ENCODE data around the gene CFAP206.

CFAP206 gene, protein sequence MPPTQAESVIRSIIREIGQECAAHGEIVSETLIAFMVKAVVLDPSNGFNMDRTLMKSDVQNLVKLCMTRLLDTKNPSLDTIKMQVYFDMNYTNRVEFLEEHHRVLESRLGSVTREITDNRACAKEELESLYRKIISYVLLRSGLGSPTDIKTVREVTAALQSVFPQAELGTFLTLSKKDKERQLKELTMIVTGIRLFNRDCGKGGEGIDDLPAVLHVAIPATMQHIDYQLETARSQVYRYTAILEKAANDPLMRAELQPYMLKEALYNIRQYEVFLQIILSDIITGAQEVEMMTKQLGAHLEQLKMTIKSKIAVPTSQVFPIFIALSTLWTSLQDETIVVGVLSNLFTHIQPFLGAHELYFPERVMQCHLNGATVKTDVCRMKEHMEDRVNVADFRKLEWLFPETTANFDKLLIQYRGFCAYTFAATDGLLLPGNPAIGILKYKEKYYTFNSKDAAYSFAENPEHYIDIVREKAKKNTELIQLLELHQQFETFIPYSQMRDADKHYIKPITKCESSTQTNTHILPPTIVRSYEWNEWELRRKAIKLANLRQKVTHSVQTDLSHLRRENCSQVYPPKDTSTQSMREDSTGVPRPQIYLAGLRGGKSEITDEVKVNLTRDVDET

DNA sequence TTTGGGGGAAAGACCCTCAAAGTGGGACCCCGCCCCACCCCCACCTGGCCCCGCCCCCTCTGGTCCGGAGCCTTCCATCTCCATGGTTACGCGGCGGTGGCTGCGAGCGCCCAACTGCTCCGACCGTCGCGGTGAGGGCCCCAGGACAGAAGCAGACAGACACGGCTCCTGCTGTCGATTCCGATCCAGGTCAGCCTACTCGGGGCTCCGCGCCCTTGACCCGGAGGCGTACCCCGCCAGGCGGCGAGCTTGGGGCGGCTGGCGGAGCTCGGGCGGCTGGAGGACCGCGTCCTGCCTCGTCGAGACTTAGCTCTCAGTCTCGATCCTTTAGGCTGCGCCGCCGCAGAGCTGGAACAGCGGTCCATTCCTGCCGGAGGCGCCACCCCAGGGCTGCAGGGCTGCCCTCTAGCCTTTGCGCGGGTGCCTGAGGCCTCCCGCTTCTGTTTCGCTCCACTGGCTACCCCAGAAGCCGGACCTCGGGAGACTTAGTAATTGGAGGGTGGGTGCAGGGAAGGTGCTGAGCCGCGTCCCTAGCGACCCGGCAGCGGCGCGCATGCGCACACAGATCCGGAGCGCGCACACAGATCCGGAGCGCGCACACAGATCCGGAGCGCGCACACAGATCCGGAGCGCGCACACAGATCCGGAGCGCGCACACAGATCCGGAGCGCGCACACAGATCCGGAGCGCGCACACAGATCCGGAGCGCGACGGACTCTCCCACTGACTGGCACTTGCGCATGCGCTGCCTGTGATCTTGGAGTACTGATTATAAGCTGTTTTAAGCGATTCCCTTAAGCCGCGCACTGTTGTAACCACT lies at the start of gene CFAP206:
TSS of gene CFAP206 (plus strand) at position 72 of the 820 bp plus-strand sequence. CDS start 1,868 bp downstream, outside the sequence.
- peak; percentile 75 for DNase-seq

DNA sequence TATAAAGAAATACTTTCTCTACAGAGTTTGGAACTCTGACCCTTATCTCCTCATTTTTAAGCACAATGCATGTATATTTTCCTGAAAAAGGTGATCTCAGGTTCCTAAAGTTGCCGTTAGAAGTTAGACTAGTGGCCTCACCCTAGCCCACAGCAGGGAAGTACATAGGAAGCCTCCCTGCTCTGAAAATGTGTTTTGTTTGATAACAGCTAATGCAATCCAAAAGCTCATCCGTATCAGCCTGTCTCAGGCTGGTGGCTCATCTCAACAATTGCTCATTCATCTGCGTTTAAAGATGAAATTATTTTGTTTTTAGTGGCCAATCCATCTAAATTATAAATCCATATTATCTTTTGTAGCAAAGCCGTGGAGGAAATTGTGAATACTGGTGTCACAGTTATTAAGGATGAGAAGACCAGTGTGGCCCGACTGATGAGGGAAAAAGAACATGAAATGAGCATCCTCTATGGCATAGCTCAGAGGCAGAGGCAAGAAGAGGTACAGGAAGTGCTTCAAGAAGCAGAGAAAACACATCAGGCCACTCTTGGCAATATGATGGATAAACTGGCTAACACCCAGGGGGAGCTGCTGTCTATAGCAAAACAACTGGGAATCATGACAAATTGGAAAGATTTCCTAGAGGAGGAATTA lies 43.0 kb upstream of the CFAP206 start:
- no peak for DNase-seq

DNA sequence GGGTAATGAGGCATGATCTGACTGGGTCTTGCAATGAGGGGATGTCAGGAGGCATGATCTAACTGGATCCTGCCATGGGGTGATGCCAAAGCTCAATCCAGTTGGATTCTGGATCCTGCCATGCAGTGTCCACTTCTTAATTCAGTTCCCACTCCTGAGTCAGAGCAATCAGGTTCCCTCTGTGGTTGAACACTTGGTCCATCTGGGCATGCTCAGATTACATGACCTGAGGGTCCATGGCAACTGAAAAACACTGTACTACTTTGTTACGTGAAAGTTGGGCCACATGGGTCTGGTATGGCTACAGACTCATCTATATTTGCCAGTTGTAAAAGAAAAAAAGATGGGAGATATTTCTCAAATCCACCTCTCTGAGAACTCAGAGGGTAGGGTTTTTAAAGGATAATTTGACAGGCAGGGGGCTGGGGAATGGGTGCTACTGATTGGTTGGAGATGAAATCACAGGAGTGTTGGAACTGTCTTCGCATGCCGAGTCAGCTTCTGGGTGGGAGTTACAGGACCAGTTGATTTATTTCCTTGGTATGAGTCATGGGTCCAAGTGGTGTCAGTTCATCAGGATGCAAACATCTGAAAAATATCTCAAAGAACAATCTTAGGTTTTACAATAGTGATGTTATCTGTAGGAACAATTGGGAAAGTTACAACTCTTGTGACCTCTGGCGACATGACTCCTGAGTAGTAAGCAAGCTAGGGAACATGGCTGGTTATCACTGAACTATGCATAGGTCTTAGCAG lies 41.5 kb upstream of the CFAP206 start:
- no peak for DNase-seq

DNA sequence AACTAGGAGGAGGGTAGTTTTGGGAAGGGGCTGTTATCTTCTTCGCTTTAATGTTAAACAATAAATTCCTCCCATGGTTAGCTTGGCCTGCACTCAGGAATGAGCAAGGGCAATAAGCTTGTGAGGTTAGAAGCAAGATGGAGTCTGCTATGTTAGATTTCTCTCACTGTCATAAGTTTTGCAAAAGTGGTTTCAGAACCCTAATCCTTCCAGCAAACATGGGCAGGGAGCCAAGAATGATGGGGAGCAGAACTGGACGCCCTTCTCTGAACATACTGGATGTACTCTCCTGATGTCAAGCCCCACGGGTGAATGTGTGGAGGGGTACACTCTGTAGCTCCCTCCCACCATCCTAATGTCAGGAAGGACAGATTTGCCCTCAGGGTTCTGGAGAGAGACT lies 40.9 kb upstream of the CFAP206 start:
- DNase-seq: no peak

DNA sequence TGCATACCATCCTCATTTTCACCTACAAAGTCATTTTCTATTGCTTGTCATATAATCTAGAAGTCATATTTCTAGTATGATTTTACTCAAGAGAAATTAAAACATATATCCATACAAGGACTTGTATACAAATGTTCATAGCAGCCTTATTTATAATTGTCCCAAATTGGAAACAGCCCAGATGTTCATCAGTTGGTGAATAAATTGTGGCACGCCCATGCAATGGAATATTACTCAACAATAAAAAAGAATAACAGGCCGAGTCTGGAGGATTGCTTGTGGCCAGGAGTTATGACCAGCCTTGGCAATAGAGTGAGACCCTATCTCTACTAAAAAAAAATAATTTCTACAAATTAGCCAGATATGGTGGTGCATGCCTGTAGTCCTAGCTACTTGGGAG lies 34.4 kb upstream of the CFAP206 start:
- DNase-seq: no peak

DNA sequence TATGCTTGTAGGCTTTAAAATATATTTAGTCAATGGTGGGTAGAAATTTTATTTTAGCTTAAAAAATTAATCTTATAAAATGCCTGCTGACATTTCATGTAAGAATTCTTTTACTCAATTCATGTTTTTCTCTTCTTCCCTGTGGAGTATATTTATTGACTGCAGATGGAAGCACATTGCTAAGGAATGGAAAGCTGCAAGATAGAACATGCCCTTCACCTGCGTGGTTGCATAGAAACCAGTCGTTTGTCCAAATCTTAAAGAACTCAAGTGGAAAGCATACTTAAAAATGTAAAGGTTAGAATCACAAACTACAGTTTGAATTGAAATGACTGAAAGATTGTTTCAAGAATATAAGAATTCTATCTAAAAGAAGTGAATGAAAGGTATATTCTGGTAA lies 32.5 kb upstream of the CFAP206 start:
- DNase-seq: no peak

DNA sequence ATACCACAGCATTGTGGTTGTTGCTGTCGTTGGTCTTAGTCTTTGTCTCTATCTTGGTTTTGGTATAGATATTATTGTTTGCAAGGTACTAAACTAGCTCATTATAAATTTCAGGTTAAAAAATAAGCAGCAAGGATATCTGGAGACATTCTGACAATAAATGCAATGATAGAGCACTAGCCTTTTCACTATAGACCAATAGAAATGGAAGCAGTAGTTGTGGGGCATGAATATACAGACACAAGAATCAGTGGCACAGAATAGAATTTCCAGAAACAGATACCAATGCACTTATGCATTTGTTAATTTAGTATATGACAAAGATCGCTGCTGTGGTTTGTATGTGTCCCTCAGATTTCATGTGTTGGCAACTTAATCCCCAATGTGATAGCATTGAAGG lies 31.1 kb upstream of the CFAP206 start:
- DNase-seq: no peak

DNA sequence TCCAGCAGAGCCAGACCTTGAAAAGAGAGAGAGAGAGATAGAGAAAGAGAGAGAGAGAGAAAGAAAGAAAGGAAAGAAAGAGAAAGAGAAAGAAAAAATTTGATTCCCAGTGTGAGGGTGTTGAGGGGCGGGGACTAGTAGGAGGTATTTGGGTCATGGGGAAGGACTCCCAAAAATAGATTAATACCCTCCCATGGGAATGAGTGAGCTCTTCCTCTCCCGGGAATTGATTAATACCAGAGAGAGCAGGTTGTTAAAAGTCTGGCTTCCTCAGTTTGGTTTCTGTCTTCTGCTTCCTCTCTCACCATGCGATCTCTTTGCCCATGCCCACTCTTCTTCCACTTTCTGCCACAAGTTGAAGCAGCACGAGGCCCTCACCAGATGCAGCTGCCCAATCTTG lies 28.8 kb upstream of the CFAP206 start:
- no peak for DNase-seq

DNA sequence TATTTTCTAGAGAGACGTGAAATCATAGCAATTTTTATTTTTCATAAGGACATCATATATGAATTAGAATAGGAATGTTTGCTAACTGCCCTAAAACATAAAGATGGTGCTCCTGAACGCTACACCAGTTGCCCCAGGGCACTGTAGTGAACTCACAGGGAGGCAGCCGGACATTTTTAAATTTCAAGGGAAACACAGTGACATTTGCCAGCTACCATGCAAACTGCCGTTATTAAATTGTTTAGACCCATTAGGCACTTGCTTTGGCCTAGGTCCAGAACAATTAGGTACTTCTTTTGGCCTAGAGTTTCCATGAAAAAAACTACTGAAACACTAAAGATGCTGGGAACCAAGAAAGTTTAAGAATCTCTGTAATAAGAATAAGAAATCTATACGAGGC lies 24.9 kb upstream of the CFAP206 start:
- DNase-seq: no peak

DNA sequence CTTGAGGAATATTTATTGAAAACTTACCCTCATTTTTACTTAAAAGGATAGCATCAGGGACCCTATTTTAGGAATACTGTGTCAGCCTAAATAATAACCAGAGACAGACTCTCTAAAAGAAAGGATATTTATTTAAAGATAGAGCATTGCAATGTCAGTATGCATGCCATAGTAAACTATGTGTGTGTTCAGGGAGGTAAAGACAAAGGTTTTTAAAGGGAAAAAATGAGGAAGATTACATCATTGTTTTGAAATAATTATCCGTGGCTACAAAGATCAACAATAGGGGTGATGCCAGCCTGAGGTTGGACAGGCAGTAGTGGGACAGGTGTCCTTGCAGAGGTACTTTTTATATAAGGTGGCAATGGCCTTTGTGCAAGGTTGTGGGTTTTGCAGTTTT lies 23.7 kb upstream of the CFAP206 start:
- no peak for DNase-seq

DNA sequence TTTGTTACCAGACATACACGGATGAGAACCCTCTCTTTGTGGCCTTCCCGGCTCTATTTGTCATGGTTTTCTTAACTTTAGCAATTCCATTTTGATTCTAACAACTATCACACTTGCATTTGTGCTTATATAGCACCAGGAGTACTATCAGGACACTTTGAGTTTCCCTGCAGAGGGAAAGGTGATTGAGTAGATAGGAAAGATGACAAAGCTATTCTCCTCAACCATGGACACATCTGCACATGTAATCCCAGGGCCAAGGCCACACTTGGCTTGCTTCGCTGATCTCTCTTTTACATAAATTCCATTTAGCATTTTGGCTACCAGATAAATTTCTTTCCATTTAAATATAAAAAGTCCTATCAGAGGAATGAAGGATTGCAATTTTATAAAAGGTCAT lies 23.3 kb upstream of the CFAP206 start:
- DNase-seq: no peak

DNA sequence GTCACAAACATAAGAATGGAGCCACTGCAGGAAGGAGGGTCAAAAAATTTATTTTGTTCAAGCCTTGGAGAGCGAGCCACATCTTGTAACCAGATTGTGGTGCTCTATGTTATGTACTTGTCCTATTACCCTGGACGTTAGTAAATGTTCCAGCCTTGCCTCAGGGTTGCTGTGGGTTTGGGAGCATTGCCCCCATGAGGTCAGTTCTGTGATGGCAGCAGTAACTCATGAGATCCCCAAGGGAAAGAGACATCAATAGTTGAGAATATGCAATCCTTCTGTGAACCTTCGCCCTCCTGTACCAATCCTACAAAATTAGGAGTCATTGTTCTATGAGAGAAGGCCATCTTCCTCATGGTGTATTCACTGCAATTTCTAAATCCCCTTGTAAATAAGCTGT lies 16.4 kb upstream of the CFAP206 start:
- no peak for DNase-seq

DNA sequence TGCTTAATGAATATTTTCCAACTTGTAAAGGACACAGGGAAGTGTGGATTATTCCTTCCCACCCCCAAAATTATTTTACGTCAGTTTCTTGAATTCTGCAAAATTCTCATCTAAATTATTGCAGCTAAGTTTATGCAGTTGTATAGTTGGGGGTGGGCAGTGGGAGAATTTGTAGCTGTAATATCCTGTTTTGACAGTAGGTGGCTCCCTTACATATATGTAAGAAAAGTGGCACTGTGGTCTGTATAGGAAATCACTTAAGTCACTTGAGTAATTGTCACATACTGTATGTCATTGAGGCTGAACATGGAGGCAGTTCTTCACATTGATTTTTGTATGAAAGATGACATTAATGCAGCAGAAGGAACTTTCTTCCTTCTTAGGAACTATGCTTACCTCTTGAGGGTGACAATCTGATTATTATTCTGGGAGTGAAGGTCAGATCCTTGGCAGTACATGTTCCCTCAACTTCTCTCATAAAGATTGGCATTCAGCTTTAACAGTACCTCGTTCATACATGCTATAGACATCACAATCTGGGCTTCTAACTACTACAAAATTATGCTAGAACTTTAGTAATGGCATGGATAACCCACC lies 14.6 kb upstream of the CFAP206 start:
- peak; percentile 30 for DNase-seq

DNA sequence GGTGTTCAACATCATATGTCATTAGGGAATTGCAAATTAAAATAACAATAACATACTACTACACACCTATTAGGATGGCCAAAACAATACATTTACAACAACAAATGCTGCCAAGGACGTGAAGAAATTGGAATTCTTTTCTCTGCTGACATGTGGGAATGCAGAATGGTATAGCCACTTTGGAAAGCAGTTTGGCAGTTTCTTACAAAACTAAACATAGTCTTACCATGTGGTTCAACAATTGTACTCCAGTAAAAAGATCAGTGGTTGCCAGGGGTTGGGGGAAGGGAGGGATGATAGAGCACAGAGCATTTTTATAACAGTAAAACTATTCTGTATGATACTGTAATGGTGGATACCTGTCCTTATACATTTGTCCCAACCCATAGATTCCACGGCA lies 12.3 kb upstream of the CFAP206 start:
- no peak for DNase-seq

DNA sequence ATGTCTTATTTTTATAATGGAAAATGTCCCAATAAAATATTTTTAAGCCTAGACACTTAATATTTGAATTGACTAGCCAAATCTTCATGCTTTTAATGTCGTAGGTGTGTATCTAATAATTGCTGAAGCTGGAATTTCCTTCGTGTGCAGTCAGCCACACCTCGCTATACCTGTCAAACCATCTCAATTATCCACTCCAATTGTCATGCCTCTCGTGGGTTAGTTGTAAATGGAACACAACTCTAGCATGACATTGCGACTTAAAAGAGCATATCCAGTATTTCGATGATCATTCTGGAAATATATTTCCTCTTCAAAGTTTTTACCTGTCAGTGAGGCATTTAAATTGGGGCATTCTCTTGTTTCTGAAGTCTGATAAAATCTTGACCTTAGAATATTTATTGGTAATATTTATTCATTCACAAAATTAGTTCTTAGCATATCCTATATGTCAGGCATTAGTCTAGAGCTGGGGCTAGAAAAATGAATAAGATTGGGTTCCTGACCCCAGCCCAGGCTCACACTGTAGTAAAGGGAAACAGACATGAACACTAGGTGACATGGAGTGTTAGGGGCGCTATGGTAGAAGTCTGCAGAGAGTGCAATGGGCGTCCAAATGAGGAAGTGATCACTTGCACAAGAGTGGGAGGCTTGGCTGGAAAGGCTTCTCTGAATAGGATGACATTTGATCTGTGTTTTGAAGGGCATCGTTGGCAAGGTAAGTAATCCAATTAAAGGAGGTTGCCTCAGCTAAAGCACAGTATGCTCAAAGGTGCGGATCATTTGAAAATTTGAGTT lies 11.0 kb upstream of the CFAP206 start:
- peak; percentile 26 for DNase-seq

DNA sequence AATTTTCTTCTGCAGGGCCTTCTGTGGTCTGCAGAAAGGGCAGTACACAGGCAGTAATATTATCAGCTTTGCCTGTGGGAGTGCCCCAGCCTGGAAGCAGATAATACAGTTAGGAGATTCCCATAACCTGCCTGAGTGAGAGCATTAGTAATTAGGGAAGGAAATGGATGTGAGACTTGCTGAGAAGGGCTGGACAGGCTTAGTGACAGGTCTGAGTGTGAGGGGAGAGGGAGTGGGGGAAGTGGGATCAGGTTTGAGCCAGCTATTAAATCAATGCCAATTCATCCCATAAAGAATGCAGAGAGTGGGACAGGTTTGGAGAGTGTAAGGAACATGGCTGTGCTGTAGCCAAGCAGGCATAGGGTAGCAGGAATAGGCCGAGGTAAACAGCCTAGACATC lies 10.1 kb upstream of the CFAP206 start:
- DNase-seq: no peak

DNA sequence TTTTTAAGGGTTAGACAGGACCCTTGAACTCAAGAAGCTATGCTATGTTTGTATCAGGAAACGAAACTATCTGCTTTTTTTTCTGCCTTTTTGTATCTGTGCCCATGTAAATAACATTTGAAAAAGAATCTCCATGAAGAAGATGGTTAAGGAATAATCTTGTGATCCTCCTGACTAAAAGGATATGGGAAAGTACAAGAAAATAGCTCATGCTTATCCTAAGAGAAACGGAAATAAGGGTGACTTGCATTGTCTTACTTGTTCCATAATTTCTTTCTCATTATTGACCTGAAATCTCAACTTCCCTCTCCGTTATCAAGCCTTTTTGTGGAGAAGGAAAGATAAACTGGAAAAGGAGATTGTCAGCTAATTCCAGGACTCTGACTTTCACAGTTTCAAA lies 5.9 kb upstream of the CFAP206 start:
- no peak for DNase-seq

DNA sequence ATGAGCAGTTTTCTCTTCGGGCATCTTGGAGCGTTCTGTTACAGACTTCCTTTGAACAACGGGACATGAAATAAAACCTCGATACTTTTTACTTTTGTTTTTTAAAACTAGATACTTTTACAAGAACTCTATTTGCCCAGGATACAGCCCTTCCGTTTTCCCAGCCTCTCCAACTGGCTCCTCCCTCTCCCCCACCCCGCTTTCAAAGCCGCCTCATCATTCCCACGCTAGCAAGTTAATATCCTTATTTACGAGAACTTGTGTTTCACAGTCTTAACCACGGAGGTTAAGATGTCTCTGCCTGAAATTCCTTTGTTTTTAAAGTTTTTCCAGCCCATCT lies 241 bp upstream of the CFAP206 start:
- DNase-seq: no peak

DNA sequence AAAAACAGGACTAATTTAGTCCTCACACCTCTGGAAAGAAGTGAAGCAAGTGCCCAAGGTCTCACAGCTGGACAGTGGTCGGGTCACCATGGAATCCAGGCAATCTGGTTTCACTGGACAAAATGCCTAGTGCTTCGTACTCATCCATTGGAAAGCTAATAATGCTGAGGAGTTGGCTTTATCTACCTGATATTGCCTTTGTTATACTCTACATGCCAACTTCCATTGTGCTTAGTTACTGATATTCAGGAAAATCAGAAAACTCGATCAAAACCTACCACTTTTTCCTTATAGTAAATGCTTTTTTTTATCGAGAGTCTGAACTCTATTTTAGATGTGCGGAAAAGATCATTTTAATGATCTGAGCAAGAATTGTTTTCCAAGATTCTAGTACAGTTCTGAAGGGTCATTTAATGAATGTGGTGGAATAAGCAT lies 966 bp downstream of the CFAP206 start:
- no peak for DNase-seq

DNA sequence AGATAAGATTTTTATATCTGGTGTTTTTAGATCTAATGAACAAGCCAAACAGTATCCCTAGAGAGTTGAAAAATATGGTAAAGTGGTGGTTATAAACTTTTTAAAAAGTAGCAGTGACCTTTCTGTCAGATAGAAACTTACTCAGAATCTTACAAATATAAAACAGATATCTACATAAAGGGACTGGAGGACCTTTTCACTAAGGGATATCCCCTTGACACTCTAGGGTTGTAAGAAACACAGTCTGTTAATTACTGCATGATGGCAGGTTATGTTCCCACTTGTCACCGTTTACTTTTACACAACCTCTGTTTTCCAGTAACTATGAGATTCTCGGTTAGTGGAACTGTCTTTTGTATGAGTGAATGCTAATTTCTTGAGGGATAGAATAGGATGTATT lies 11.5 kb downstream of the CFAP206 start:
- no peak for DNase-seq

DNA sequence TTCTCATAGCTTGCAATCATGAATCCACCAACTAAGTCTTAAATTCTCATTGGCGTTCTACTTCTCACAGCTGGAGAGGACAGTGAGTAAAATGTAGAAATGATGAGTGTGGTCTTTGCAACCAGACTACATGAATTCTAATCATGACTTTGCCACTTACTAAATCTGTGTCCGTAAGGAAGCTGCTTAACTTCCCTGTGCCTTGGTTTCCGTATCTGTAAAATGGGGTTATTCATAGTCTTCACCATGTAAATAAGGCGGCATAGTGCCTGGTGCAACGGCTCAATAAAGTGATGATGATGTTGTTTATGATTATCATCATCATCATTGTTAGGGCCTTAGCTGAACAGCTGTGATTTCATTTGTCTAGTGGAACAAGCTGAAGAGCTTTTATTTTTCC lies 12.6 kb downstream of the CFAP206 start:
- no peak for DNase-seq
